K562 (cell line): ENCODE measurements around the gene RNF40.

Experiments
- FOXK1 ChIP-seq: sonication (generic); formaldehyde crosslinking; IDR thresholded peaks from 2 replicates; pipeline ENCODE4 v1.8.0; 2022; ENCODE audit warnings: missing genetic modification reagents, mild to moderate bottlenecking, borderline replicate concordance
- POLR2AphosphoS5 ChIP-seq: IDR thresholded peaks from 2 replicates; pipeline ENCODE4 v1.6.1; 2011; ENCODE audit warnings: mild to moderate bottlenecking, low read depth, low read length, moderate library complexity; ENCODE audit not compliant: control insufficient read depth, insufficient read depth
- ZNF263 ChIP-seq: sonication (generic); formaldehyde crosslinking; IDR thresholded peaks from 2 replicates; pipeline ENCODE4 v1.8.0; 2022; ENCODE audit warnings: mild to moderate bottlenecking, missing genetic modification reagents, borderline replicate concordance

GRCh38 chr16:30748634-30749445 lies 13.3 kb upstream of the RNF40 start:
- TF ChIP-seq ZNF263 (no peak), FOXK1 (CRISPR knock-in tag) (no peak), POLR2AphosphoS5 (no peak)
